ENCODE data around the gene ADGRV1.

ADGRV1 gene

GRCh38 chr5:91155274-91155673 lies 596.7 kb downstream of the ADGRV1 start:
- H3K4me3 ChIP-seq (ENCODE audit: low read depth, low read length) = no peak overlapping the region
- in situ Hi-C loops (cut with HindIII; ENCODE audit: low sequenced_read_pairs) = no loop called here
- no peak for DNase-seq (ENCODE audit: low read depth)
- TF ChIP-seq CTCF (IDR thresholded peaks at IDR 0.05; ENCODE audit: low read depth, low read length, missing control alignments) = no peak

GRCh38 chr5:91156242-91156641 lies 597.6 kb downstream of the ADGRV1 start:
- in situ Hi-C loops (cut with HindIII; ENCODE audit: low sequenced_read_pairs) = no loop called here
- no peak for DNase-seq (ENCODE audit: low read depth)
- no peak overlapping the region for H3K4me3 ChIP-seq (ENCODE audit: low read depth, low read length)
- TF ChIP-seq CTCF (IDR thresholded peaks at IDR 0.05; ENCODE audit: low read depth, low read length, missing control alignments) = no peak

- no peak for TF ChIP-seq CTCF (IDR thresholded peaks at IDR 0.05; ENCODE audit: low read depth, low read length, missing control alignments)
- no peak for DNase-seq (ENCODE audit: low read depth)
- in situ Hi-C loops (cut with HindIII; ENCODE audit: low sequenced_read_pairs) = no loop called here
- no peak overlapping the region for H3K4me3 ChIP-seq (ENCODE audit: low read depth, low read length)
These were observed 599.4 kb downstream of the ADGRV1 start for GRCh38 chr5:91158011-91158410.

DNA sequence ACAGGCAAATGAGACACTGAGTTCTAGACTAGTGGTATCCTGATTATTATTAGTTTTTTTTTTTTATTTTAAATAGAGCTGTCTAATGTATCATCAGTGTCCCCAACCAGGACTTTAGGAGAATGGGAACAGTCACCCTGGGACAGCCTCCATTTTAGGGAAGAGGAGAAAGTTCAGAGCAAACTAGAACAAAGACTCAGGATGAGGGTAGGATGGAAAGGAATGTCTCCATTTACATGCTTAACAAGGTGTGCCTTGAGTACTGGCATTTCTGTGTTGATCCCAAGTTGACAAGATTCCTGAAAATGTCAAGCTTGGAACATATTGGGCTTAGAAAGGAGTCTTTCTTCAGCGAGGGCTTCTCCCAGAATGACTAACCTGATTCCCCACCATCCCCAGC lies 601.0 kb downstream of the ADGRV1 start:
- in situ Hi-C loops (cut with HindIII; ENCODE audit: low sequenced_read_pairs) = no loop called here
- no peak for DNase-seq (ENCODE audit: low read depth)
- no peak overlapping the region for H3K4me3 ChIP-seq (ENCODE audit: low read depth, low read length)
- no peak for TF ChIP-seq CTCF (IDR thresholded peaks at IDR 0.05; ENCODE audit: low read depth, low read length, missing control alignments)

DNA sequence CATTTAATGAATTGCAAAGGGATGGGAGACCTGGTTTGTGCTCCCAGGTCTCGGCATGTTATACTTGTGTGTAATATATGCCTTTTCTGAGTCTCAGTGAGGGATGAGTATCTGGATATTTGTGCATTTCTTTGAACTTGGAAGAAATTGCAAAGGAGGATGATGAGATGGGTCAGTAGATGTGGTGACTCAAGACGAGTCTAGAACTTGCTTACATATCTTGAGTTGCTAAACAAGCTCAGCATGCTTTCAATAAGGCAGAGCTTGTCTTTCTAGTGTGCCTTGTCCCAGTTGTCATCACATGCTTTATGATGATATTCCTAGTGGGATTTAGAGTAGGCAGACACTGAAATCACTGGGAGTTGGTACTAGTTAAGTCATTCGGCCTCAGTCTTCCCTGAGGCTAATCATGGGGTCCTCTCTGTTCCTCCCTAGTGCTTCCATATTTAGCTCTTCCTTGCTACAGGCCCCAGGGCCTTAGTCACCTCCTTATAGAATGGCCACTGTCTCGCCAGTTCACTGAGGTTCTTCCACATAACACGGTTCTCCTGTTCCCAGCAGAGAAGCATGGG lies 602.2 kb downstream of the ADGRV1 start:
- DNase-seq (ENCODE audit: low read depth) = no peak
- H3K4me3 ChIP-seq (ENCODE audit: low read depth, low read length) = no peak overlapping the region
- in situ Hi-C loops (cut with HindIII; ENCODE audit: low sequenced_read_pairs) = no loop called here
- TF ChIP-seq CTCF (IDR thresholded peaks at IDR 0.05; ENCODE audit: low read depth, low read length, missing control alignments) = no peak

- TF ChIP-seq CTCF (IDR thresholded peaks at IDR 0.05; ENCODE audit: low read depth, low read length, missing control alignments) = no peak
- in situ Hi-C loops (cut with HindIII; ENCODE audit: low sequenced_read_pairs) = no loop called here
- no peak overlapping the region for H3K4me3 ChIP-seq (ENCODE audit: low read depth, low read length)
- peak; percentile 74 for DNase-seq (ENCODE audit: low read depth)
These were observed 604.2 kb downstream of the ADGRV1 start for GRCh38 chr5:91162534-91163381.

Measured in astrocyte of the cerebellum (primary cell).